Activated CD8-positive, alpha-beta T cell treated with anti-CD3 and anti-CD28 coated beads, Interleukin-2, amount 10 ng/mL, durations not matched to agents 7 days and 5 days (primary cell): Measurements from ENCODE around the gene TBXAS1. TPM values are rescaled to one million over a fixed set of nuclear protein-coding genes. Genes with fewer than 3 reads are reported as not detected.

Source experiments
- ATAC-seq: fragments of 150-1000 bp; cut with Tn5 transposase; one replicate; pipeline ENCODE4 v1.10.0; 2021; ENCODE audit warnings: moderate library complexity
- CTCF ChIA-PET: fragments of 350-600 bp; sonication (Branson Sonifier 250); formaldehyde crosslinking; loops from one replicate; lab custom pipeline; 2021; ENCODE audit warnings: antibody characterized with exemption; lab: Charles Lee
- POLR2A ChIA-PET: fragments of 350-600 bp; sonication (Branson Sonifier 250); formaldehyde crosslinking; loops from one replicate; lab custom pipeline; 2021; ENCODE audit warnings: antibody characterized with exemption; lab: Charles Lee
- DNase-seq: peaks from one replicate; pipeline ENCODE4 v3.0.0-alpha.2; 2020
- H3K27ac Mint-ChIP-seq: one replicate; pipeline ENCODE4 v1.8.0; 2021; ENCODE audit warnings: mild to moderate bottlenecking, mixed read lengths
- H3K27me3 Mint-ChIP-seq: one replicate; pipeline ENCODE4 v1.8.0; 2021; ENCODE audit warnings: low read depth, mixed read lengths
- H3K36me3 Mint-ChIP-seq: one replicate; pipeline ENCODE4 v1.8.0; 2021; ENCODE audit warnings: low read depth, mixed read lengths
- H3K4me1 Mint-ChIP-seq: one replicate; pipeline ENCODE4 v1.8.0; 2021; ENCODE audit warnings: low read depth, mixed read lengths
- H3K4me3 Mint-ChIP-seq: one replicate; pipeline ENCODE4 v1.8.0; 2021; ENCODE audit warnings: mild to moderate bottlenecking, mixed read lengths
- H3K9me3 Mint-ChIP-seq: one replicate; pipeline ENCODE4 v1.8.0; 2022; ENCODE audit warnings: mixed read lengths; ENCODE audit not compliant: insufficient read depth
- total RNA-seq, 2 experiments: library from RNA; stranded (reverse); gene quantifications; one replicate each; pipeline ENCODE4 v1.2.3, GENCODE V29; 2021

Gene TBXAS1
- total RNA-seq, 2 experiments from 2014 or later: 1.6 to 2.0 TPM

DNA sequence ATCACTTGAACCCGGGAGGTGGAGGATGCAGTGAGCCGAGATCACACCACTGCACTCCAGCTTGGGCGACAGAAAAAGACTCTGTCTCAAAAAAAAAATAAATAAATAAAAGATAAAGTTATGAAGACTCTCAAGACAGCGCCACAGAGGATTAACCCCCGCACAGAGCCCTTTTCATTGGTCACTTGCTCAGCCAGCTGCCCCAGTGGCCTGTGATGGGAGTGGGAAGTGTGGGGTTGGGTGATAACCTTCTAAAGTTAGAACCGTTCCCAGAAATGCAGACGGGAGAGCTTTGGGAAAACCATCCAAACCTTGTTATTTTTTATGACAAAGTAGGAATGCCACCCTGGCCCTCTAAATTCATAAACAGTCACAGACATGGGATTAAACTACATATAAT lies 176.3 kb downstream of the TBXAS1 start:
- no peaks in the 10 kb centered on the region for H3K9me3 Mint-ChIP-seq
- POLR2A ChIA-PET: interaction anchor here (0.6 kb wide), 1 partner anchor 499 kb away, joined by 3 read pairs; no protein-coding TSS in a partner anchor
- CTCF ChIA-PET: interaction anchor here (0.7 to 8.9 kb wide), 4 partner anchors 74 to 404 kb away, joined by 3 to 103 read pairs (median 52); no protein-coding TSS in a partner anchor

DNA sequence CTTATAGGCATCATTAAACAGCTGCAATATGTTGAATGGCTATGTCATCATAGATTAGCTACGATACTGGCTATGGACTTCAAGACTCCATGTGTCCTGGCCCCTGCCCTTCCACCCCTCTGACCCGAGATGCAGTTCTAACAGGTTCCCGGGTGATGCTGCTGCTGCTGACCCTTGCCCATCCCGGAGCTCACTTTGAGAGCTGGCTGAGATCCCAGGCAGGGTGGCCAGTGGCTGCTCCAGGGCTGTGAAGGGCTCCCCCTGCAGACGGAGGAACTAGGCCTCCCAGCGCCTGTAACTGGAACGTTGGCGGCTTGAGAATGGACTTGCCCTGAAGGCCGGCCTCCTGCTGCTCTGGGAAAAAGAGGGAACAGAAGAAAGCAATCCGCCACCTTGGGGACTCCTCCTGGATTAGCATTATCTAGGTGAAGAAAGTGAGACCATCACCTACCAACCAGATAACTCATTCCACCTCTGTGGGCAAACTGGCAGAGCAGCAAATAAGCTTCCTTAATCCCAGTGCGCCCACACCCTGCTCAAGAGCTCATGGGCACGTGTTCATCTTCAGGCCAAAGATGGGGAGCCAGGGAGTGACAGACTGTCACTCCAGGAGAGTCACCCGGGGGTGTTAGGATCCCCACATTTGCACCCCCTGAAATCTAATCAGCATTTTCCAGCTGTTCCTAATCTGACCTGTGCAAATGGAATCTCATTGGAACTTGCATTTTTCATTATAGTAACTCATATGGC lies 176.9 kb downstream of the TBXAS1 start:
- no peaks in the 10 kb centered on the region for H3K4me1 Mint-ChIP-seq
- no peak for ATAC-seq
- H3K27ac Mint-ChIP-seq: no peak overlapping the region
- no peaks in the 10 kb centered on the region for H3K9me3 Mint-ChIP-seq
- H3K36me3 Mint-ChIP-seq: no peaks in the 10 kb centered on the region
- POLR2A ChIA-PET: interaction anchor here (0.6 kb wide), 1 partner anchor 499 kb away, joined by 3 read pairs; no protein-coding TSS in a partner anchor
- H3K27me3 Mint-ChIP-seq: peaks cover 2% of the 10 kb centered on the region
- CTCF ChIA-PET: interaction anchor here (0.7 to 8.9 kb wide), 8 partner anchors 14 to 571 kb away, joined by 3 to 103 read pairs (median 11); no protein-coding TSS in a partner anchor
- H3K4me3 Mint-ChIP-seq: no peak overlapping the region
- DNase-seq: no peak

More for the DNA sequence above, 176.3 kb downstream of the TBXAS1 start:
- no peak for ATAC-seq
- DNase-seq: no peak
- Mint-ChIP-seq H3K4me1 (no peaks in the 10 kb centered on the region), H3K27me3 (peaks cover 2% of the 10 kb centered on the region), H3K27ac (no peak overlapping the region), H3K36me3 (no peaks in the 10 kb centered on the region), H3K4me3 (no peak overlapping the region)

- Mint-ChIP-seq H3K27ac (no peak overlapping the region), H3K9me3 (no peaks in the 10 kb centered on the region), H3K4me1 (no peaks in the 10 kb centered on the region), H3K4me3 (no peak overlapping the region), H3K36me3 (no peaks in the 10 kb centered on the region), H3K27me3 (peaks cover 2% of the 10 kb centered on the region)
- POLR2A ChIA-PET: no interaction called here
- DNase-seq: no peak
- CTCF ChIA-PET: interaction anchor here (0.7 to 7.8 kb wide), 5 partner anchors 13 to 572 kb away, joined by 3 to 103 read pairs (median 4); no protein-coding TSS in a partner anchor
- ATAC-seq: no peak
Measured at GRCh38 chr7:140006600-140006999, 177.5 kb downstream of the TBXAS1 start.

DNA sequence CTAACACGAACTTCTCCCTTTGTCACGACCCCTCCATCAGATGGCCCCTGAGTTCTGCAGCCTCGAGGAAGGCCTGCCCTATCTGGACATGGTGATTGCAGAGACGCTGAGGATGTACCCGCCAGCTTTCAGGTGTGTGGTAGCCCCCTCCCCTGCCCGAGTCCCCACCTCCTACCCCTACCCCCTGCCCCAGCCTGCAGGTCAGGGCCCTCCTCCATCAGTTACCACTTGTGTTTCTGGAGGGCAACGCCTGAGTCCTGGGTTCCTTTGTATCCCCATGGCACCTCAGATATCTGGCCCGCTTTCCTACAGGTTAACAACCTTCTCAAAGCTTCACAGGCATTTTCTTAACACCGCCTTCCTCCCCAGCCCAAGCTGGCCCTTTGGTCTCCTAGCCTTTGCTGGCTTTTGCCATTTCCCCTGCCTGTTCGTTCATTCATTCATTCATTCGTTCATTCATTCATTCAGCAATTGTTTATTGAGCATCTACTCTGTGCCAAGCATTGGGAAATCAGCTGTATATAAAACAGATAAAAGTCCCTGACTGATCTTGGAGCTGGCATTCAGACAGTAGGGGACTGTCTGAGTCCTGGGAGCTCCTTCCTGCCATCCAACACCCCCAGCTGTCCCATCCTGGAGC lies 178.1 kb downstream of the TBXAS1 start:
- no peaks in the 10 kb centered on the region for H3K36me3 Mint-ChIP-seq
- no peak overlapping the region for H3K27ac Mint-ChIP-seq
- no peak overlapping the region for H3K4me3 Mint-ChIP-seq
- no peaks in the 10 kb centered on the region for H3K4me1 Mint-ChIP-seq
- CTCF ChIA-PET: interaction anchor here (0.9 to 7.8 kb wide), 5 partner anchors 356 to 573 kb away, joined by 3 to 103 read pairs (median 4); no protein-coding TSS in a partner anchor
- H3K27me3 Mint-ChIP-seq: peaks cover 2% of the 10 kb centered on the region
- POLR2A ChIA-PET: no interaction called here
- DNase-seq (no peak), ATAC-seq (no peak)
- no peaks in the 10 kb centered on the region for H3K9me3 Mint-ChIP-seq

- no peak overlapping the region for H3K27ac Mint-ChIP-seq
- DNase-seq (no peak), ATAC-seq (no peak)
- H3K27me3 Mint-ChIP-seq: peaks cover 2% of the 10 kb centered on the region
- H3K36me3 Mint-ChIP-seq: no peaks in the 10 kb centered on the region
- ChIA-PET POLR2A (no interaction called here), CTCF (interaction anchor here (3.1 kb wide), 1 partner anchor 407 kb away, joined by 18 read pairs; no protein-coding TSS in a partner anchor)
- H3K9me3 Mint-ChIP-seq: no peaks in the 10 kb centered on the region
- no peak overlapping the region for H3K4me3 Mint-ChIP-seq
- no peaks in the 10 kb centered on the region for H3K4me1 Mint-ChIP-seq
Measured at GRCh38 chr7:140008755-140009610, 179.9 kb downstream of the TBXAS1 start.

GRCh38 chr7:140009735-140010134 lies 180.7 kb downstream of the TBXAS1 start:
- Mint-ChIP-seq H3K4me1 (no peaks in the 10 kb centered on the region), H3K4me3 (no peak overlapping the region), H3K27me3 (peaks cover 2% of the 10 kb centered on the region), H3K9me3 (no peaks in the 10 kb centered on the region), H3K36me3 (no peaks in the 10 kb centered on the region), H3K27ac (no peak overlapping the region)
- ChIA-PET CTCF (no interaction called here), POLR2A (no interaction called here)
- ATAC-seq (no peak), DNase-seq (no peak)

- peaks cover 2% of the 10 kb centered on the region for H3K27me3 Mint-ChIP-seq
- ChIA-PET POLR2A (no interaction called here), CTCF (no interaction called here)
- H3K4me1 Mint-ChIP-seq: no peaks in the 10 kb centered on the region
- no peak overlapping the region for H3K27ac Mint-ChIP-seq
- DNase-seq (no peak), ATAC-seq (no peak)
- H3K36me3 Mint-ChIP-seq: no peaks in the 10 kb centered on the region
- H3K9me3 Mint-ChIP-seq: no peaks in the 10 kb centered on the region
- H3K4me3 Mint-ChIP-seq: no peak overlapping the region
Measured at GRCh38 chr7:140010194-140010895, 181.3 kb downstream of the TBXAS1 start.

GRCh38 chr7:140013676-140014075 lies 184.6 kb downstream of the TBXAS1 start:
- DNase-seq: no peak
- Mint-ChIP-seq H3K9me3 (no peaks in the 10 kb centered on the region), H3K27ac (no peak overlapping the region), H3K27me3 (no peaks in the 10 kb centered on the region), H3K4me1 (no peaks in the 10 kb centered on the region), H3K36me3 (no peaks in the 10 kb centered on the region), H3K4me3 (no peak overlapping the region)
- no peak for ATAC-seq
- POLR2A ChIA-PET: no interaction called here
- CTCF ChIA-PET: interaction anchor here (0.9 to 1.0 kb wide), 2 partner anchors 227 to 367 kb away, joined by 3 to 5 read pairs; no protein-coding TSS in a partner anchor

GRCh38 chr7:140014123-140014522 lies 185.1 kb downstream of the TBXAS1 start:
- no peak for ATAC-seq
- H3K9me3 Mint-ChIP-seq: no peaks in the 10 kb centered on the region
- ChIA-PET CTCF (interaction anchor here (0.9 to 1.0 kb wide), 2 partner anchors 227 to 368 kb away, joined by 3 to 5 read pairs; no protein-coding TSS in a partner anchor), POLR2A (no interaction called here)
- no peaks in the 10 kb centered on the region for H3K27me3 Mint-ChIP-seq
- H3K4me3 Mint-ChIP-seq: no peak overlapping the region
- H3K4me1 Mint-ChIP-seq: no peaks in the 10 kb centered on the region
- no peaks in the 10 kb centered on the region for H3K36me3 Mint-ChIP-seq
- DNase-seq: no peak
- no peak overlapping the region for H3K27ac Mint-ChIP-seq

DNA sequence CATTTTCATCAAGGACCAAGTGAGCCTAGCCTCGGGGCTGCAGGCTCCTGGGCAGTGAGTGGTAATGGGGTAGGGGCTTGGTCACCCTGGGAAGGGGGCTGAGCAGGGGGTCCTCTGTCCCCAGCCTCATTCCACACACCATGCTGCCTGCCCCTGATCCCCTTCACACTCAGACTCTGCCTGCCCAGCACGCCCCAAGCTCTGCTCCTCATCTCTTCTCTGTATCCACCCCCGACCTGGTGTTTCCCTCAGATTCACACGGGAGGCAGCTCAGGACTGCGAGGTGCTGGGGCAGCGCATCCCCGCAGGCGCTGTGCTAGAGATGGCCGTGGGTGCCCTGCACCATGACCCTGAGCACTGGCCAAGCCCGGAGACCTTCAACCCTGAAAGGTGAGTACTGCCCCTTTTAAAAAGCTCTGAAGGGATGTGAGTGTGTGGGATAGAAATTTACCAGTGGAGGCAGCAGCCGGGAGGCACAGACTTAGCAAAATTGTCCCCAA lies 186.5 kb downstream of the TBXAS1 start:
- DNase-seq: no peak
- ATAC-seq: no peak
- H3K4me1 Mint-ChIP-seq: no peaks in the 10 kb centered on the region
- H3K27ac Mint-ChIP-seq: no peak overlapping the region
- no peak overlapping the region for H3K4me3 Mint-ChIP-seq
- H3K27me3 Mint-ChIP-seq: no peaks in the 10 kb centered on the region
- no peaks in the 10 kb centered on the region for H3K9me3 Mint-ChIP-seq
- H3K36me3 Mint-ChIP-seq: no peaks in the 10 kb centered on the region
- ChIA-PET CTCF (no interaction called here), POLR2A (no interaction called here)

- Mint-ChIP-seq H3K4me1 (no peaks in the 10 kb centered on the region), H3K9me3 (no peaks in the 10 kb centered on the region), H3K27ac (no peak overlapping the region), H3K27me3 (no peaks in the 10 kb centered on the region), H3K4me3 (no peak overlapping the region), H3K36me3 (no peaks in the 10 kb centered on the region)
- ChIA-PET CTCF (no interaction called here), POLR2A (no interaction called here)
- ATAC-seq (no peak), DNase-seq (no peak)
Measured at GRCh38 chr7:140016540-140016939, 187.5 kb downstream of the TBXAS1 start.
